ENCODE data around the gene MBD5. TPM values are rescaled to one million over a fixed set of nuclear protein-coding genes. Genes with fewer than 3 reads are reported as not detected.

The MBD5 gene
- total RNA-seq, 2 donors from 2014 or later = 38.2 to 44.7 TPM

GRCh38 chr2:148244593-148245292 lies 223.9 kb downstream of the MBD5 start:
- H3K27me3 ChIP-seq (replicated peaks; ENCODE audit: insufficient read depth) = no peaks in the 10 kb centered on the region
- intact Hi-C loops (cut with DNase I) = no loop called here
- no peaks in the 10 kb centered on the region for H3K4me1 ChIP-seq (replicated peaks)
- TF ChIP-seq CTCF (IDR thresholded peaks at IDR 0.05) (no peak), POLR2AphosphoS5 (IDR thresholded peaks at IDR 0.05) (no peak), POLR2A (IDR thresholded peaks at IDR 0.05) (no peak)
- H3K36me3 ChIP-seq = no peaks in the 10 kb centered on the region
- H3K4me3 ChIP-seq = no peak overlapping the region
- H3K27ac ChIP-seq = no peak overlapping the region
- H3K9me3 ChIP-seq = no peaks in the 10 kb centered on the region
- no peak for DNase-seq (ENCODE audit: low spot score)
- 79% methylated on average over 5 of the region's 5 CpGs for WGBS

GRCh38 chr2:148251993-148252392 lies 231.1 kb downstream of the MBD5 start:
- no peak for DNase-seq (ENCODE audit: low spot score)
- H3K36me3 ChIP-seq = no peaks in the 10 kb centered on the region
- H3K4me3 ChIP-seq = no peak overlapping the region
- no peaks in the 10 kb centered on the region for H3K4me1 ChIP-seq (replicated peaks)
- intact Hi-C loops (cut with DNase I) = no loop called here
- no peak for TF ChIP-seq POLR2A (IDR thresholded peaks at IDR 0.05)
- TF ChIP-seq POLR2AphosphoS5 (IDR thresholded peaks at IDR 0.05) = no peak
- no peak for TF ChIP-seq CTCF (IDR thresholded peaks at IDR 0.05)
- WGBS = 98% methylated on average over 5 of the region's 5 CpGs
- no peaks in the 10 kb centered on the region for H3K27me3 ChIP-seq (replicated peaks; ENCODE audit: insufficient read depth)
- no peaks in the 10 kb centered on the region for H3K9me3 ChIP-seq
- no peak overlapping the region for H3K27ac ChIP-seq

- no peak overlapping the region for H3K27ac ChIP-seq
- TF ChIP-seq CTCF (IDR thresholded peaks at IDR 0.05) (no peak), POLR2AphosphoS5 (IDR thresholded peaks at IDR 0.05) (no peak), POLR2A (IDR thresholded peaks at IDR 0.05) (no peak)
- H3K36me3 ChIP-seq = no peaks in the 10 kb centered on the region
- no peak overlapping the region for H3K4me3 ChIP-seq
- no peak for DNase-seq (ENCODE audit: low spot score)
- H3K4me1 ChIP-seq (replicated peaks) = no peaks in the 10 kb centered on the region
- H3K9me3 ChIP-seq = no peaks in the 10 kb centered on the region
- 95% methylated on average over 2 of the region's 2 CpGs for WGBS
- intact Hi-C loops (cut with DNase I) = no loop called here
- H3K27me3 ChIP-seq (replicated peaks; ENCODE audit: insufficient read depth) = no peaks in the 10 kb centered on the region
Observed at GRCh38 chr2:148252646-148253045, 231.8 kb downstream of the MBD5 start.

- no peak for TF ChIP-seq CTCF (IDR thresholded peaks at IDR 0.05)
- no peak for TF ChIP-seq POLR2A (IDR thresholded peaks at IDR 0.05)
- TF ChIP-seq POLR2AphosphoS5 (IDR thresholded peaks at IDR 0.05) = no peak
- no peak for DNase-seq (ENCODE audit: low spot score)
- H3K27me3 ChIP-seq (replicated peaks; ENCODE audit: insufficient read depth) = no peaks in the 10 kb centered on the region
- no peak overlapping the region for H3K27ac ChIP-seq
- H3K36me3 ChIP-seq = no peaks in the 10 kb centered on the region
- H3K4me3 ChIP-seq = no peak overlapping the region
- no peaks in the 10 kb centered on the region for H3K4me1 ChIP-seq (replicated peaks)
- intact Hi-C loops (cut with DNase I) = no loop called here
- WGBS = 93% methylated on average over 6 of the region's 6 CpGs
- H3K9me3 ChIP-seq = no peaks in the 10 kb centered on the region
Observed at GRCh38 chr2:148253685-148254084, 232.8 kb downstream of the MBD5 start.

GRCh38 chr2:148255929-148256328 lies 235.0 kb downstream of the MBD5 start:
- Histone ChIP-seq H3K9me3 (no peaks in the 10 kb centered on the region), H3K4me1 (replicated peaks) (no peaks in the 10 kb centered on the region), H3K27ac (no peak overlapping the region), H3K36me3 (no peaks in the 10 kb centered on the region), H3K27me3 (replicated peaks; ENCODE audit: insufficient read depth) (no peaks in the 10 kb centered on the region), H3K4me3 (no peak overlapping the region)
- intact Hi-C loops (cut with DNase I) = no loop called here
- 95% methylated on average over 8 of the region's 8 CpGs for WGBS
- no peak for DNase-seq (ENCODE audit: low spot score)
- TF ChIP-seq POLR2AphosphoS5 (IDR thresholded peaks at IDR 0.05) (no peak), POLR2A (IDR thresholded peaks at IDR 0.05) (no peak), CTCF (IDR thresholded peaks at IDR 0.05) (no peak)

Data from prostate gland (tissue), 2 donors.